NOMO-1 treated with DMSO at 0.1 percent for 48 hours (cell line): ENCODE results near the gene ZNF516.

Experiments used
- DNase-seq: peaks from one replicate; lab custom pipeline; 2025; ENCODE audit not compliant: unreplicated experiment; lab: John Stamatoyannopoulos, UW

ZNF516 gene

GRCh38 chr18:76368976-76369375 lies 126.1 kb downstream of the ZNF516 start:
- DNase-seq, result no peak

GRCh38 chr18:76368271-76368670 lies 126.8 kb downstream of the ZNF516 start:
- no peak for DNase-seq

GRCh38 chr18:76367168-76368125 lies 127.6 kb downstream of the ZNF516 start:
- DNase-seq, result no peak

GRCh38 chr18:76365561-76365960 lies 129.5 kb downstream of the ZNF516 start:
- no peak for DNase-seq

GRCh38 chr18:76364282-76365259 lies 130.5 kb downstream of the ZNF516 start:
- DNase-seq, result no peak

- no peak for DNase-seq
Measured at GRCh38 chr18:76363436-76364120, 131.5 kb downstream of the ZNF516 start.

- no peak for DNase-seq
Measured at GRCh38 chr18:76362676-76363075, 132.4 kb downstream of the ZNF516 start.

- no peak for DNase-seq
Measured at GRCh38 chr18:76361219-76361618, 133.8 kb downstream of the ZNF516 start.

- DNase-seq, result no peak
Measured at GRCh38 chr18:76359909-76360308, 135.1 kb downstream of the ZNF516 start.

GRCh38 chr18:76358774-76359173 lies 136.3 kb downstream of the ZNF516 start:
- DNase-seq, result no peak

- DNase-seq, result no peak
Measured at GRCh38 chr18:76357585-76358260, 137.3 kb downstream of the ZNF516 start.

GRCh38 chr18:76357174-76357573 lies 137.9 kb downstream of the ZNF516 start:
- DNase-seq, result no peak

GRCh38 chr18:76356666-76357065 lies 138.4 kb downstream of the ZNF516 start:
- DNase-seq, result no peak

- DNase-seq, result no peak
Measured at GRCh38 chr18:76354348-76354747, 140.7 kb downstream of the ZNF516 start.

GRCh38 chr18:76353500-76353899 lies 141.5 kb downstream of the ZNF516 start:
- DNase-seq, result no peak

- DNase-seq, result no peak
Measured at GRCh38 chr18:76353046-76353445, 142.0 kb downstream of the ZNF516 start.

GRCh38 chr18:76351961-76352581 lies 143.0 kb downstream of the ZNF516 start:
- no peak for DNase-seq

GRCh38 chr18:76350134-76351025 lies 144.7 kb downstream of the ZNF516 start:
- DNase-seq, result no peak
